Stimulated activated CD8-positive, alpha-beta memory T cell treated with anti-CD3 and anti-CD28 coated beads, Interleukin-12 subunit alpha, Interleukin-12 subunit beta, amount 100 ng/mL, for 24 hours (primary cell): ENCODE results near the gene COL4A4.
"Not testable (repeated sequence)": the region's sequence is repeated elsewhere in the genome, so short reads cannot be mapped to it uniquely, and the experiment has no call there.

Source experiments
- DNase-seq: peaks from one replicate; pipeline ENCODE4 v3.0.0-alpha.2; 2020; ENCODE audit errors: extremely low read depth

COL4A4 gene

DNA sequence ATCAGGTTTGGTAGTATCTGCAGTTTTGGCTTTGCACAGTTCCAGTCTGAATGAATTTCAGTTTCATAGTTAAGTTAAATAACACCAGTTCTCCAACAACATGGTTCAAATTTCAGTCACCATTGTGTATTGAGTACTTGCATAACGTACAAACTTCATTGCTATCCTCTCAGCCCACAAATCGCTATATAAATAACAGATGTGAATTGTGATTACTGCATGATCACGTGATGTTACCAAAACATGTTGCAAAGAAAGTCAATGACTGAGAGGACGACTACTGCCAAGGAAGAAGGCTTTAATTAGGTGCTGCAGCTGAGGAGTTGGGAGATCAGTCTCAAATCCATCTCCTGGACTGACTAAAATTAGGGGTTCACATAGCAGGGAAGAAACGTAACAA is 48.2 kb downstream of the COL4A4 start:
- no peak for DNase-seq

- no peak for DNase-seq
Measured at GRCh38 chr2:227106845-227107759, 56.9 kb downstream of the COL4A4 start.

DNA sequence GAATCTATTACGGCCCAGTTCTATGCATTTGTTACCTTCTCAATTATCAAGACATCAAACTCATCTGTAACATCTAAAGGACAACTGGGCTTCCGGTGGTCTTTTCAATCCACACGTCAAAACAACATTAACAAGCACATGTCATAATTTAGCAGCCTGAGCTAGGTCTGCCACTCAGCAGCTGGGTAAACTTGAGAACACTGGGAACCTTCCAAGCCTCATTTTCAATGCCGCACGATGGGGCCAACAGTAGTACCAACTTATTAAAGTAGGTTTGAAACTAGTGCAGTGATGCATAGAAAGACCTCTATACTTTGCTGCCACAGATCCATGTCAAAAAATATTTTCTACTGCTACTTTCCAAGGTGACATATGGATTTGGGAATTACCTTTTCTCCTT is 60.4 kb downstream of the COL4A4 start:
- no peak for DNase-seq

GRCh38 chr2:227099340-227099739 is 64.7 kb downstream of the COL4A4 start:
- DNase-seq, result no peak

DNA sequence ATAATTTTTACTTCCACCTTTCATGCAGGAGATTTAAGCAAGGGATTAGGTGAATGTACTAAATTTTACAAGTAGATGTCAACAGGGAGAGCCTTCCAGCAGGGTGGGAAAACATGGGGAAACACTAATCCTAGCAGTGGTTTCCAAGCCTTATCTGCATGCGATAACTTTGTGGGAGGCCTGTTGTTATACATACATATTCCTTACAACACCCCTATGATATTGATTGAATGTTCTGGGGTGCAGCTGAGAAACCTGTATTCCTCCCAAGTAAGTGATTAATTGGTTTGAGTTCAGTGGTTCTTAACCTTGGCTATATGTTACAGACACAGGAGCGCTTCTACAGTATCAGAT is 65.9 kb downstream of the COL4A4 start:
- no peak for DNase-seq

GRCh38 chr2:227097495-227098161 is 66.4 kb downstream of the COL4A4 start:
- no peak for DNase-seq

- no peak for DNase-seq
Measured at GRCh38 chr2:227095346-227095745, 68.7 kb downstream of the COL4A4 start.

DNA sequence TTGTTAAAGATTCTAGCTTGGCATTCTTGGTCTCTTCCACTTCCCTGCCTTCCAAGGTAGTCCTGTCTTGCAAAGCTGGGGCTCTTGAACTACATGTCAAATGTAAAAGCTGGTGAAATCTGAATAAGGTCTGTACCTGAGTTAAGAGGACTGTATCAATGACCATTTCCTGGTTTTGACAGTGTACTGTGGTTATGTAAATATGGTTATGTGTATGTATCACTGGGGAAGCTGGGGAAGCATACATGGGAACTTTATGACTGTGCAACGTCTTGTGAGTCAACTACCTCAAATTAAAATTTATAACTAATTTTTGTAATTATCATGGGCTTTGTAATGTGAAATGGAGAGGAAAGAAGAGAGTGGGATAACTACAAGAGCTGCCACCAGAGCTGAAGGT is 81.7 kb downstream of the COL4A4 start:
- DNase-seq, result no peak

DNA sequence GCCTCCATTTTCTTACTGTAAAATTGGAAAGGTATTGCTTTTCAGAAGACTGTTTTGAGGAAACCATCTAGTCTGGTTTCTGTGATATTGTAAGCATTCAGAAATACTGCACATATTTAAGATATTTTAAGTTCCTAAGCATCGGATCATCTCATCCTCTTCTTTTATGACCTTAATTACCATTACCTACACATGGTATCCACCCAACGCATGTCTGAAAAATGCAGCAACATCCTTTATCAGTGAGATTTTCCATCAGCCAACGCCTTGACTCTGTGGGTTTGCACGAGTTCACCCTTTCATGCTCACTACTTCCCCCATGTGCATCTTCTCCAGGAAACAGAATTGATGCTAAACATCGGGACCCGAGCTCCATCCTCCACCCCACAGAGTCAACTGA is 84.3 kb downstream of the COL4A4 start:
- DNase-seq, result no peak

DNA sequence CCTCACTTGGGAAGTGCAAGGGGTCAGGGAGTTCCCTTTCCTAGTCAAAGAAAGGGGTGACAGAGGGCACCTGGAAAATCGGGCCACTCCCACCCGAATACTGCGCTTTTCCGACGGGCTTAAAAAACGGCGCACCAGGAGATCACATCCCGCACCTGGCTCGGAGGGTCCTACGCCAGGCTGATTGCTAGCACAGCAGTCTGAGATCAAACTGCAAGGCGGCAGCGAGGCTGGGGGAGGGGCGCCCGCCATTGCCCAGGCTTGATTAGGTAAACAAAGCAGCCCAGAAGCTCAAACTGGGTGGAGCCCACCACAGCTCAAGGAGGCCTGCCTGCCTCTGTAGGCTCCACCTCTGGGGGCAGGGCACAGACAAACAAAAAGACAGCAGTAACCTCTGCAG is 98.9 kb downstream of the COL4A4 start:
- DNase-seq, result not testable (repeated sequence)

DNA sequence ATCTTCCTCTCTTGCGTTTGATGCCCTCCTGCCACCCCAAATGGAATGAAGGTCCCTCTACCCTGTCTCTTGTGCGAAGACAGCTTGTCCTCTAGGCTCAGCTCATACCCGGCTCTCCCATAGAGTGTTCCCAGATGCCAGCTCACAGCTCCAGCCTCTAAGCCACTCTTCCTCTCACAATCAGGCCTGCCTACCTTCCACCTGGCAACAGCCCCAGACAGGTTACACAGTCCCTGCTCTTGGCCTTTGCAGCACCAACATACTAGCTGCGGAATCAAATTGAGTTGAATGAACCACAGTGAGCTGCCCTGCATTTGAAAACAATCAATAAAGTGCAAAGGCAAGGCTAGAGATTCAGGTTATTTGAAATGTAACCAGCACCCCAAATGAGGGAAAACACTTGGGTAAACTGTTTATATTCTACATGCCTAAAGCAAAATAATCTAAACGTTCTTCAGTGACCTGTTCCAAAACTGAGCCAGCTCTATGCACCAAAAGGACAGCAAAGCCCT is 105.1 kb downstream of the COL4A4 start:
- no peak for DNase-seq

DNA sequence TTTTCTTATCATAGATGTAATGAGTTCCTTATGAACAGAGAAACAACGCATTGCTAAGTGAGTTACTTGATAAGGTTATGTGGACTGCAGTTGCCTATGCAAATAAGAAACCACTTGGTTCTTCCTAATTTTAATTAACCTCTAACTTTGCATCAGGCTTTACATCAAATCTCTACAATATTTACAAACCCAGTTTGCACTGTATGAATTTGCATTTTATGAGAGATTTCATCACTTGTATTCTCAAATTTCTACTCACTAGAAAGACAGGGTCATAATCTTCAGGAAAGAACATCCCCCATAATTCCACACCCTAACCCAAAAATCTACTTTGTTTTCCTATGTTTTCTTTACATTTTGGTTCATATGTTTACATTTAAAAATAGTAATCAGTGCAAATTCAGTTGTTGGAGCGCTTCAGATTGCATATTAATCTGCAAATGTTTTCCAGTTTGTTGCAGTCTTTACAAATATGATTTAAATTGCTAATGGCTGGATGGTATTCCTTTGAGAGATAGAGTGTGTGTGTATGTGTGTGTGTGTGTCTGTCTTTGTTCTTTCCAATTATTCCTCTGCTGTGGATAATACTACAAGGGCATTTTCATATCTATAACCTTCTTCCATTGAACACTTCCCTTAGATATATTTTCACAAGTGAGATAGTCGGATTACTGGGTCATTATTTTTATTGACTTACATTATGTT is 106.1 kb downstream of the COL4A4 start:
- DNase-seq, result no peak

DNA sequence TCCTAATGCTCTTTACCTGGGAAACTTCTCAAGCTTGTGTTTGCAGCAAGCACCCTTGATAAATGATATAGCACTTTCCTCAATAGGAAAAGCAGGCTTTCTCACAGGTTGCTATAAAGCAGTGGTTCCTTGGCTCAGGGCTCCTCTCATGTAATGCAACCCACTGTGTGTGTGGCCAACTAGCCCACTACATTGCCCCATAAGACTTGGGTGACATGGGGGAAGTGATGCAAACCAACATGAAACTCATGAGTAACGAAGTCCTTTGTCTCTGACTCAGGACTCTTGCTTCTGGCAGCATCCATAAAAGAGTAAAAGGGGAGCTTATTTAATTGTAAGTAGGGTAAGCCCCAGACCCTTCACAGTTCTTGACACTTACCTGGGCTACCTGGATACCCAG is 106.9 kb downstream of the COL4A4 start:
- no peak for DNase-seq

- no peak for DNase-seq
Measured at GRCh38 chr2:227054006-227054405, 110.0 kb downstream of the COL4A4 start.

GRCh38 chr2:227052879-227053278 is 111.1 kb downstream of the COL4A4 start:
- DNase-seq, result no peak

DNA sequence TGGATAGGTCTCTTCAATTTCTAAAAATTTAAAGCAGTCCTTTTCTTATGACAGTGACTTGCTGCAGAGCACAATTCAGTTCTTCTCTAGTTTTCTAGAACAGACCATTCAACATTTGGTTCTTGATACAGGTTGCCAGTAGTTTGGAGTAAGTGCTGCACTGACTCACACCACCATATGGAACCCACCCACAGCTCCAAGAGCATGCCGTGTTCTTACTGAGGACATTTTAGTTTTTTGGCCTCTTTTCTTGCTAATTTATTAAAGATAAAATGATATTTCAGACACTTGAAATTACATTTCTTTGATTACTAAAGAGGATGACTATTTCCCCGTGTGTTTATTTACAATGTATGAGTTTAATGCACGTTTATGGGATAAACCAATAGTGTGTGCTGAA is 120.0 kb downstream of the COL4A4 start:
- no peak for DNase-seq

DNA sequence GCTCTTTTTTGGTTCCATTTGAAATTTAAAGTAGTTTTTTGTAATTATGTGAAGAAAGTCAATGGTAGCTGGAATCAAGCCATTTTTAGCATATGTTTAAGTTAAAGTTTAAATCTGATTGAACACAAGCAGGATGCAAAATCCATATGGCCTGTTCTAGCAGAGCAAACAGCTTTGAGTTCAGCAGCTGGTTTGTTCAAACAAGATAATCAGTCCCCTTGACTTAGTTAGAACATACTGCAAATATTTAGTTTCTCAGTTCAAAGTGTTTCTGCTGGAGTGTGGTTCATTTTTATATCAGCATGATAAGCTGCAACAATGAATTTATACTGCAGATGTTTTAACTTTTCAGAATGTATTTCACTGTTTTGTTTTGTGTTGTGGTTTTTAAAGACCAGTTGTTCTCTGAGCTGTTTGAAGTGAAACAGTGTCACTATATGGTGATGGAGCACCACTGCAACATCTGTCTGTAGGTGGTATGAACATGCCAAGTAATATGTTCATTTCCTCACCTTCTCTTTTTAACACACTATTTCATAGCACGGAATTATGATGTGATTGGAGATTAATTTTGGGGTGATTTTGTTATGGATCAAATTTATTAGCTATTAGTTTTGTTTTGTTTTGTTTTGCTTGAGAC is 125.3 kb downstream of the COL4A4 start:
- no peak for DNase-seq

- DNase-seq, result no peak
Measured at GRCh38 chr2:227036527-227036926, 127.5 kb downstream of the COL4A4 start.

DNA sequence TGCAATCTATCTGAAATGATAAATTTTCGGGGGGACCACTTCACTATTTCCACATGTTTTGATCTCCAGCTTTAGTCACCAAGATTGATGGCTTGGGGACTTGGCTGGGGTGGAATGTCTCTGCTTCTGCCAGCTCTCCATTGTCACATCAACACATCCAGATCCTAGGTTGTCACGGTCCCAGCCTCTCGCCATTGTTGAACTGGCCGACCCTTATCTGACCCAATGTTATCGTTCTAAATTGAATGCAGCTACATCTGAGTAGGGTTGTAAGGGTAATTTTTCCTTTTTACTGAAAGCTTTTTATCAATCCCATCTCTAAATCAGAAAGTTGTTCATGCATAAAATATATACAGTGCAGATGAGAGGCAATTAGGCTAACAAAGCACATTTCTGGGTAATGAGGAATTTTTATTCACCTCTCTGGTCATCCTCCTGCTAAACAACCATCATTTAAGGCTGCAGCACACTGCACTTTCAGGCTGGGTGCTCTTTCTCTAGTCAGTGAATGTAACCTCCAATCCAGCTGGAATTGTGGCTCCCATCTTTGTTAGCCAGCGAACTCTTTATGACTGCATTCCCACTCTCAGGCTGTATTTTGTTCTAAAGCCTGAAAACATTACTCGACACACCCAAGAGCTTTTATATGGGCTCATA is 128.2 kb downstream of the COL4A4 start:
- DNase-seq, result no peak

- DNase-seq, result no peak
Measured at GRCh38 chr2:227033471-227034148, 130.4 kb downstream of the COL4A4 start.

DNA sequence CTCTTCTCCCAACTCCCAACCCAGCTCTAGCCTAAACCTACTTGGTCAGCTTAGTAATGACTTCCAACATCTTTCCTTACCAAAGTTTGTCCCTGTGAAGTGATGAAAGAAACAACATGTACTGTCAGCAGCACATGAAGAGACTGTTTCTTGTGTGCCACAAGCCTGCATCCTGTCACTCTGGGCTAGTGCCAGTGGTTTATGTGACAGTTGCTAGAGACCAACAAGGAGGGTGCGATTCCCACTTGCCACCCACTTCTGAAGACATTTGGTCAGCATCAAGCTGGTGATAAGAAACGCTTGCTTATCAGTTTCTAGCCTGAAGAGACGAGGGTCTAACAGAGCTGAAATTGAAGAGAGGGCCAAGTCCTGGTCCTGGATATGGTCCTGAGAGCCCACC is 132.6 kb downstream of the COL4A4 start:
- DNase-seq, result no peak
